Activated B cell treated with CpG ODN at 0.5 μM for 24 hours (primary cell): ENCODE data around the gene ZNF554. TPM values are rescaled to one million over a fixed set of nuclear protein-coding genes. Genes with fewer than 3 reads are reported as not detected.

ENCODE experiments used
- ATAC-seq: fragments of 200-7000 bp; cut with Tn5 transposase; one replicate; pipeline ENCODE4 v1.10.0; 2021; ENCODE audit warnings: low read depth, mild to moderate bottlenecking, moderate library complexity
- CTCF ChIA-PET: fragments of 350-600 bp; sonication (Branson Sonifier 250); formaldehyde crosslinking; loops from one replicate; lab custom pipeline; 2021; ENCODE audit warnings: antibody characterized with exemption; lab: Charles Lee
- POLR2A ChIA-PET: fragments of 350-600 bp; sonication (Branson Sonifier 250); formaldehyde crosslinking; loops from one replicate; lab custom pipeline; 2021; ENCODE audit warnings: antibody characterized with exemption; lab: Charles Lee
- DNase-seq: peaks from one replicate; pipeline ENCODE4 v3.0.0; 2022
- H3K27ac Mint-ChIP-seq: one replicate; pipeline ENCODE4 v1.8.0; 2020; ENCODE audit warnings: mixed read lengths
- H3K27me3 Mint-ChIP-seq: one replicate; pipeline ENCODE4 v1.8.0; 2021; ENCODE audit warnings: mixed read lengths
- H3K36me3 Mint-ChIP-seq: one replicate; pipeline ENCODE4 v1.8.0; 2021; ENCODE audit warnings: low read depth, mixed read lengths
- H3K4me1 Mint-ChIP-seq: one replicate; pipeline ENCODE4 v1.8.0; 2021; ENCODE audit warnings: mixed read lengths
- H3K4me3 Mint-ChIP-seq: one replicate; pipeline ENCODE4 v1.8.0; 2020; ENCODE audit warnings: mild to moderate bottlenecking, mixed read lengths
- H3K9me3 Mint-ChIP-seq: one replicate; pipeline ENCODE4 v1.8.0; 2020; ENCODE audit warnings: mixed read lengths
- CTCF ChIP-seq: fragments of 200-600 bp; IDR thresholded peaks from one replicate; pipeline ENCODE4 v1.8.0; 2022; ENCODE audit warnings: antibody characterized with exemption, mild to moderate bottlenecking
- intact Hi-C: fragments of 100-400 bp; cut with micrococcal nuclease; formaldehyde crosslinking; loops from one replicate; pipeline ENCODE4 v1.15.1; 2024
- total RNA-seq: library from RNA; stranded (reverse); gene quantifications from 2 replicates; pipeline ENCODE4 v1.2.3, GENCODE V29; 2022

The ZNF554 gene
- total RNA-seq, 1 donor from 2014 or later = 3.1 TPM

GRCh38 chr19:2858864-2859263, 39.2 kb downstream of the ZNF554 start:
- peaks cover 14% of the 10 kb centered on the region for H3K4me1 Mint-ChIP-seq
- peaks cover 23% of the 10 kb centered on the region for H3K36me3 Mint-ChIP-seq
- DNase-seq (no peak), ATAC-seq (no peak)
- no peak for TF ChIP-seq CTCF
- H3K27ac Mint-ChIP-seq = no peak overlapping the region
- peaks cover 3% of the 10 kb centered on the region for H3K27me3 Mint-ChIP-seq
- peaks cover 15% of the 10 kb centered on the region for H3K9me3 Mint-ChIP-seq
- POLR2A ChIA-PET = interaction anchor here (0.5 kb wide), 1 partner anchor 1450 kb away, joined by 5 read pairs; no protein-coding TSS in a partner anchor
- no peak overlapping the region for H3K4me3 Mint-ChIP-seq
- CTCF ChIA-PET = no interaction called here
- intact Hi-C loops = no loop called here

- intact Hi-C loops = no loop called here
- ATAC-seq = no peak
- CTCF ChIA-PET = no interaction called here
Observed at GRCh38 chr19:2863816-2864215, 44.1 kb downstream of the ZNF554 start.

GRCh38 chr19:2865334-2866100, 45.8 kb downstream of the ZNF554 start:
- peaks cover 13% of the 10 kb centered on the region for H3K27me3 Mint-ChIP-seq
- H3K27ac Mint-ChIP-seq = no peak overlapping the region
- CTCF ChIA-PET = no interaction called here
- no peaks in the 10 kb centered on the region for H3K9me3 Mint-ChIP-seq
- POLR2A ChIA-PET = no interaction called here
- TF ChIP-seq CTCF = no peak
- intact Hi-C loops = no loop called here
- no peaks in the 10 kb centered on the region for H3K4me1 Mint-ChIP-seq
- no peak overlapping the region for H3K4me3 Mint-ChIP-seq
- DNase-seq (no peak), ATAC-seq (no peak)
- no peaks in the 10 kb centered on the region for H3K36me3 Mint-ChIP-seq

More at GRCh38 chr19:2863816-2864215, 44.1 kb downstream of the ZNF554 start:
- Mint-ChIP-seq H3K27me3 (peaks cover 13% of the 10 kb centered on the region), H3K36me3 (no peaks in the 10 kb centered on the region), H3K9me3 (no peaks in the 10 kb centered on the region), H3K4me3 (no peak overlapping the region), H3K4me1 (no peaks in the 10 kb centered on the region), H3K27ac (no peak overlapping the region)
- POLR2A ChIA-PET = no interaction called here
- DNase-seq = no peak
- TF ChIP-seq CTCF = no peak

- DNase-seq (no peak), ATAC-seq (no peak)
- H3K4me3 Mint-ChIP-seq = no peak overlapping the region
- H3K4me1 Mint-ChIP-seq = no peaks in the 10 kb centered on the region
- intact Hi-C loops = no loop called here
- ChIA-PET POLR2A (no interaction called here), CTCF (no interaction called here)
- no peak overlapping the region for H3K27ac Mint-ChIP-seq
- no peaks in the 10 kb centered on the region for H3K9me3 Mint-ChIP-seq
- H3K36me3 Mint-ChIP-seq = no peaks in the 10 kb centered on the region
- TF ChIP-seq CTCF = no peak
- H3K27me3 Mint-ChIP-seq = peaks cover 13% of the 10 kb centered on the region
Observed at GRCh38 chr19:2866495-2867024, 46.9 kb downstream of the ZNF554 start.
